K562 (cell line): ENCODE measurements around the gene MYL5. TPM values are rescaled to one million over a fixed set of nuclear protein-coding genes. Genes with fewer than 3 reads are reported as not detected.

Source experiments
- CBX2 ChIP-seq: fragments of 200-600 bp; sonication (generic); IDR thresholded peaks from one replicate; pipeline ENCODE4 v1.6.1; 2012; ENCODE audit warnings: mild to moderate bottlenecking, low read length, inconsistent platforms; ENCODE audit not compliant: insufficient read depth, poor library complexity, severe bottlenecking
- FOXK1 ChIP-seq: sonication (generic); formaldehyde crosslinking; IDR thresholded peaks from 2 replicates; pipeline ENCODE4 v1.8.0; 2022; ENCODE audit warnings: missing genetic modification reagents, mild to moderate bottlenecking, borderline replicate concordance
- FOXP4 ChIP-seq: sonication (generic); formaldehyde crosslinking; IDR thresholded peaks from 2 replicates; pipeline ENCODE4 v1.8.0; 2022; ENCODE audit warnings: mild to moderate bottlenecking, missing genetic modification reagents, borderline replicate concordance
- GTF2F1 ChIP-seq: IDR thresholded peaks from 2 replicates; pipeline ENCODE4 v1.6.1; 2011; ENCODE audit warnings: low read depth, low read length, improper control_type of control experiment
- HEY1 ChIP-seq: fragments of 250-450 bp; sonication (Bioruptor Pico); IDR thresholded peaks from 2 replicates; pipeline ENCODE4 v1.5.0; 2020; ENCODE audit warnings: mild to moderate bottlenecking, moderate library complexity, borderline replicate concordance
- HLTF ChIP-seq: fragments of 450-650 bp; IDR thresholded peaks from 2 replicates; pipeline ENCODE4 v1.6.1; 2016
- NCOA4 ChIP-seq: fragments of 450-650 bp; IDR thresholded peaks from 2 replicates; pipeline ENCODE4 v1.6.1; 2018; ENCODE audit warnings: mild to moderate bottlenecking; ENCODE audit not compliant: partially characterized antibody
- NFE2L1 ChIP-seq: fragments of 450-650 bp; IDR thresholded peaks from 2 replicates; pipeline ENCODE4 v1.6.1; 2016; ENCODE audit warnings: missing genetic modification characterization, low read depth, mild to moderate bottlenecking, missing compliant biosample characterization, moderate library complexity, borderline replicate concordance
- NR2C2 ChIP-seq, 2 experiments: fragments of 200-800 bp in 1 of 2; sonication (Bioruptor generic) in 1 of 2; sonication (generic) in 1 of 2; formaldehyde crosslinking in 1 of 2; IDR thresholded peaks; 2 replicates each; pipeline versions ENCODE4 v1.6.1 to v1.8.0; 2016 to 2022; ENCODE audit warnings: mild to moderate bottlenecking in 1 of 2, missing compliant biosample characterization in 1 of 2, missing genetic modification characterization in 1 of 2, missing genetic modification reagents in 1 of 2
- PHTF2 ChIP-seq: fragments of 250-450 bp; sonication (Bioruptor Pico); IDR thresholded peaks from 2 replicates; pipeline ENCODE4 v1.5.0; 2021; ENCODE audit warnings: mild to moderate bottlenecking
- RHOXF2B ChIP-seq: fragments of 250-450 bp; sonication (Bioruptor Pico); conservative IDR thresholded peaks from 2 replicates; pipeline ENCODE4 v1.5.1; 2021
- SOX6 ChIP-seq: fragments of 450-650 bp; IDR thresholded peaks from 2 replicates; pipeline ENCODE4 v1.6.1; 2014; ENCODE audit warnings: mild to moderate bottlenecking
- STAG1 ChIP-seq: sonication (generic); formaldehyde crosslinking; IDR thresholded peaks from 2 replicates; pipeline ENCODE4 v1.5.0; 2020; ENCODE audit warnings: missing genetic modification reagents, borderline replicate concordance
- THRA ChIP-seq: fragments of 450-650 bp; IDR thresholded peaks from 2 replicates; pipeline ENCODE4 v1.6.1; 2017; ENCODE audit warnings: mild to moderate bottlenecking, moderate library complexity
- ZNF263 ChIP-seq: sonication (generic); formaldehyde crosslinking; IDR thresholded peaks from 2 replicates; pipeline ENCODE4 v1.8.0; 2022; ENCODE audit warnings: mild to moderate bottlenecking, missing genetic modification reagents, borderline replicate concordance
- ZNF583 ChIP-seq: fragments of 250-450 bp; sonication (Bioruptor Pico); IDR thresholded peaks from 2 replicates; pipeline ENCODE4 v1.4.0; 2020
- ZNF79 ChIP-seq: fragments of 250-450 bp; sonication (Bioruptor Pico); IDR thresholded peaks from 2 replicates; pipeline ENCODE4 v1.4.0; 2020; ENCODE audit warnings: low read depth, mild to moderate bottlenecking, moderate library complexity
- polyA plus RNA-seq, 8 experiments: library from polyadenylated mRNA; depleted of rRNA in 4 of 8; stranded (reverse) in 5 of 8; unstranded in 3 of 8; fragments of >200 nt; fragmentation: Nextera tagmentation in 2 of 8; fragmentation: Illumina TruSeq in 1 of 8; extraction: Ambion mirVana in 2 of 8; extraction: Trizol in 1 of 8; gene quantifications; 2 replicates each; pipeline versions ENCODE4 v1.2.1 to v1.2.3, GENCODE V29; 2011 to 2014; ENCODE audit warnings: inconsistent platforms in 1 of 8, missing spikeins in 1 of 8
- total RNA-seq, 7 experiments: library from RNA; depleted of rRNA in 6 of 7; stranded (reverse); fragments of >200 nt in 6 of 7; fragmentation: Illumina TruSeq in 2 of 7; extraction: Trizol in 2 of 7; gene quantifications; 2 replicates each; pipeline versions ENCODE4 v1.2.1 to v1.2.3, GENCODE V29; 2011 to 2021; ENCODE audit warnings: low replicate concordance in 1 of 7
- TF ChIP-seq, protein P1 (sequence below): IDR thresholded peaks from 2 replicates; pipeline ENCODE4 v1.6.1; 2011; ENCODE audit warnings: borderline replicate concordance, low read depth, mild to moderate bottlenecking, moderate library complexity, low read length; ENCODE audit not compliant: insufficient read depth, poor library complexity, severe bottlenecking

The MYL5 gene
- total and polyA plus RNA-seq, 9 of the 15 experiments (the other 6 are each of a cell fraction or from before 2014, with no cell fraction given) = 1.4 to 10.0 (median 4.1) TPM

- no peak for TF ChIP-seq FOXP4 (CRISPR knock-in tag)
- no peak for TF ChIP-seq CBX2
- TF ChIP-seq FOXK1 (CRISPR knock-in tag) = no peak
- peak; percentile 99 for TF ChIP-seq NR2C2 (CRISPR knock-in tag; IDR thresholded peaks at IDR 0.05)
- peak; percentile 100 for TF ChIP-seq NR2C2 (tag; IDR thresholded peaks at IDR 0.05)
- TF ChIP-seq SOX6 = no peak; the same call in 1 of the 2 replicates
- TF ChIP-seq GTF2F1 = 0 out of 2 replicates have a peak, but pooled peaks have one; percentile 25
- TF ChIP-seq, protein P1, sequence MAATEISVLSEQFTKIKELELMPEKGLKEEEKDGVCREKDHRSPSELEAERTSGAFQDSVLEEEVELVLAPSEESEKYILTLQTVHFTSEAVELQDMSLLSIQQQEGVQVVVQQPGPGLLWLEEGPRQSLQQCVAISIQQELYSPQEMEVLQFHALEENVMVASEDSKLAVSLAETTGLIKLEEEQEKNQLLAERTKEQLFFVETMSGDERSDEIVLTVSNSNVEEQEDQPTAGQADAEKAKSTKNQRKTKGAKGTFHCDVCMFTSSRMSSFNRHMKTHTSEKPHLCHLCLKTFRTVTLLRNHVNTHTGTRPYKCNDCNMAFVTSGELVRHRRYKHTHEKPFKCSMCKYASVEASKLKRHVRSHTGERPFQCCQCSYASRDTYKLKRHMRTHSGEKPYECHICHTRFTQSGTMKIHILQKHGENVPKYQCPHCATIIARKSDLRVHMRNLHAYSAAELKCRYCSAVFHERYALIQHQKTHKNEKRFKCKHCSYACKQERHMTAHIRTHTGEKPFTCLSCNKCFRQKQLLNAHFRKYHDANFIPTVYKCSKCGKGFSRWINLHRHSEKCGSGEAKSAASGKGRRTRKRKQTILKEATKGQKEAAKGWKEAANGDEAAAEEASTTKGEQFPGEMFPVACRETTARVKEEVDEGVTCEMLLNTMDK = peak; percentile 84
- TF ChIP-seq ZNF263 (CRISPR knock-in tag) = peak; percentile 71; the same call in 1 of the 2 replicates
- TF ChIP-seq NFE2L1 (tag) = no peak
- TF ChIP-seq NCOA4 = no peak
- TF ChIP-seq ZNF583 (CRISPR knock-in tag) = no peak
- TF ChIP-seq THRA = no peak
- no peak for TF ChIP-seq ZNF79 (CRISPR knock-in tag)
- no peak for TF ChIP-seq STAG1 (CRISPR knock-in tag)
- no peak for TF ChIP-seq RHOXF2B
- no peak for TF ChIP-seq HEY1 (CRISPR knock-in tag)
- no peak for TF ChIP-seq HLTF
- TF ChIP-seq PHTF2 = no peak
Observed at GRCh38 chr4:674172-675035, at the start of gene MYL5, which contains the start of gene ATP5ME (continued).
